D721Med (cell line): ENCODE data around the gene HSF2BP.
"Not testable (repeated sequence)": the region's sequence is repeated elsewhere in the genome, so short reads cannot be mapped to it uniquely, and the experiment has no call there.

Source experiments
- DNase-seq: peaks from one replicate; pipeline ENCODE4 v3.0.0; 2011; ENCODE audit warnings: low spot score; ENCODE audit not compliant: insufficient read length
- FAIRE-seq: peaks from 2 replicates; lab custom pipeline; 2011; peaks lifted over from hg19 to GRCh38; lab: Jason Lieb, UNC
- CTCF ChIP-seq: IDR thresholded peaks from 2 replicates; pipeline ENCODE4 v1.5.1; 2012; ENCODE audit warnings: mild to moderate bottlenecking, control low read depth; ENCODE audit not compliant: insufficient read depth; ENCODE audit errors: missing control alignments

The HSF2BP gene

GRCh38 chr21:43658088-43658741 lies 1.1 kb downstream of the HSF2BP start:
- TF ChIP-seq CTCF: no peak
- DNase-seq (no peak), FAIRE-seq (no peak)

GRCh38 chr21:43657355-43658087 lies 1.8 kb downstream of the HSF2BP start:
- FAIRE-seq (no peak), DNase-seq (no peak)
- TF ChIP-seq CTCF: no peak

- no peak for TF ChIP-seq CTCF
- FAIRE-seq: no peak
- DNase-seq: no peak
These were observed 4.3 kb downstream of the HSF2BP start for GRCh38 chr21:43654806-43655489.

DNA sequence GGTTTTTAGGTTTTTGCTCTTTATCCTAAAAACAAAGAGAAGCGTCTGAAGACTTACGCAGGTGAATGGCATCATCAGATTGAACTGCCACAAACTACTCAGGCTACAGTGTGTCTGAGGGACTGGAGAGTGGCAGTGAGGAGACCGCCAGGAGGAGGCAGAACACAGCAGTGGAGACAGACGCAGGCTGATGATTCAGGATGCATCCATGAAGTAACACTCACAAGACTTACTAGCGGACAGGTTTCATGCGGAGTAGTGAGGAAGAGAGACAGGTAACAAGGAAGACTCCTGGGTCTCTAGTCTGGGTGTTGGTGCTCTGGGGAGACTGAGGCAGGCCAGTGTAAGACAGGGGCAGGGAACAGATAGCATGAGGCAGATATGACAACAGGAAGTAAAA lies 5.7 kb downstream of the HSF2BP start:
- DNase-seq: no peak
- no peak for FAIRE-seq
- no peak for TF ChIP-seq CTCF

- no peak for FAIRE-seq
- TF ChIP-seq CTCF: no peak
- DNase-seq: no peak
These were observed 6.7 kb downstream of the HSF2BP start for GRCh38 chr21:43652616-43653015.

GRCh38 chr21:43651926-43652325 lies 7.4 kb downstream of the HSF2BP start:
- DNase-seq, FAIRE-seq: not testable (repeated sequence)

DNA sequence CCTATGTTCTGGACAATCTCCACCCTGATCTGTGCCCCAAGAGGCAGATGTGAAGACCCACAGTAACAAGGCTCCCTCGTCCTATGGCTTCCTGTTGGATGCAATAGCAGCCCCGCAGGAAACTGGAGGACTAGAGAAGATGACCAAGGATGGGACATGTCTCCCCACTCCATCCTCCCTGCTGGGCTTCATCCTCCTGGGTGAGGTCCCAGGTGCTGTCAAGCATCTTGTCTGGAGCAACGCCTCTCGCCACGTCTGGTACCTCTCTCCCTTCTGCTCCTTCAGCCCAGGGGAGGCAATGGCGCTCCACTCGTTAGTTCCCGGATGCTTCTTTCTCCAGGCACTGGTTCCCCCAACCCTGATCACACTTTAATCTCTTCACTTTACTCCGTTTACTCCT lies 11.1 kb downstream of the HSF2BP start:
- FAIRE-seq: no peak

More for the DNA sequence above, 11.1 kb downstream of the HSF2BP start:
- DNase-seq: no peak
- no peak for TF ChIP-seq CTCF
